Keratinocyte (primary cell): ENCODE results near the gene HYAL2. TPM values are rescaled to one million over a fixed set of nuclear protein-coding genes. Genes with fewer than 3 reads are reported as not detected.

ENCODE experiments used
- DNase-seq: peaks from one replicate; pipeline ENCODE4 v3.0.0-alpha.2; 2011; ENCODE audit warnings: low read depth, missing footprints, low spot score
- FAIRE-seq: peaks from 2 replicates; lab custom pipeline; 2011; peaks lifted over from hg19 to GRCh38; lab: Jason Lieb, UNC
- H2AFZ ChIP-seq: 2 replicates; pipeline ENCODE4 v1.6.0; 2012; ENCODE audit warnings: low read length, control low read depth, inconsistent platforms; ENCODE audit not compliant: control insufficient read depth
- H3K27ac ChIP-seq: 2 replicates; pipeline ENCODE4 v1.5.1; 2011; ENCODE audit warnings: low read length; ENCODE audit not compliant: control insufficient read depth, insufficient read depth
- H3K27me3 ChIP-seq: 3 replicates; pipeline ENCODE4 v1.6.0; 2011; ENCODE audit warnings: low read length; ENCODE audit not compliant: control insufficient read depth, insufficient read depth; ENCODE audit errors: extremely low read depth
- H3K36me3 ChIP-seq, 2 experiments: 2 replicates in 1 of 2; 3 replicates in 1 of 2; pipeline ENCODE4 v1.5.1; 2011; ENCODE audit warnings: low read length in 2 of 2, mild to moderate bottlenecking in 1 of 2; ENCODE audit not compliant: control insufficient read depth in 2 of 2, insufficient read depth in 2 of 2; ENCODE audit errors: extremely low read depth in 1 of 2
- H3K4me1 ChIP-seq: 3 replicates; pipeline ENCODE4 v1.5.1; 2011; ENCODE audit warnings: low read length; ENCODE audit not compliant: control insufficient read depth, insufficient read depth; ENCODE audit errors: extremely low read depth
- H3K4me2 ChIP-seq: 3 replicates; pipeline ENCODE4 v1.6.0; 2011; ENCODE audit warnings: low read depth, low read length; ENCODE audit not compliant: control insufficient read depth, insufficient read depth; ENCODE audit errors: extremely low read depth
- H3K4me3 ChIP-seq, 3 experiments: fragments of 200-600 bp in 1 of 3; sonication (generic) in 1 of 3; 2 replicates in 2 of 3; 3 replicates in 1 of 3; pipeline ENCODE4 v1.5.1; 2011 to 2016; ENCODE audit warnings: low read length in 3 of 3, mild to moderate bottlenecking in 3 of 3, control low read depth in 2 of 3, inconsistent platforms in 1 of 3, low read depth in 1 of 3, mixed read lengths in 1 of 3, mixed run types in 1 of 3, moderate library complexity in 1 of 3; ENCODE audit not compliant: control insufficient read depth in 2 of 3, insufficient read depth in 2 of 3; ENCODE audit errors: extremely low read depth in 1 of 3
- H3K79me2 ChIP-seq: 2 replicates; pipeline ENCODE4 v1.6.0; 2012; ENCODE audit warnings: low read length; ENCODE audit not compliant: control insufficient read depth, insufficient read depth
- H3K9ac ChIP-seq: 3 replicates; pipeline ENCODE4 v1.6.0; 2011; ENCODE audit warnings: low read length; ENCODE audit not compliant: control insufficient read depth, insufficient read depth; ENCODE audit errors: extremely low read depth
- H3K9me1 ChIP-seq: 3 replicates; pipeline ENCODE4 v1.6.0; 2011; ENCODE audit warnings: low read length; ENCODE audit not compliant: control insufficient read depth, insufficient read depth; ENCODE audit errors: extremely low read depth
- H3K9me3 ChIP-seq: 2 replicates; pipeline ENCODE4 v1.5.1; 2012; ENCODE audit warnings: low read depth, low read length; ENCODE audit not compliant: control insufficient read depth
- H4K20me1 ChIP-seq: 3 replicates; pipeline ENCODE4 v1.6.0; 2011; ENCODE audit warnings: low read length; ENCODE audit not compliant: control insufficient read depth, insufficient read depth; ENCODE audit errors: extremely low read depth
- EZH2 ChIP-seq: IDR thresholded peaks from one replicate; pipeline ENCODE4 v1.6.1; 2012; ENCODE audit warnings: inconsistent platforms, mild to moderate bottlenecking, low read length, moderate library complexity
- dilution Hi-C: fragments of 300-500 bp; cut with MboI; formaldehyde crosslinking; loops from one replicate; pipeline ENCODE4 v1.7.0; 2020; ENCODE audit warnings: low sequenced_read_pairs; ENCODE audit not compliant: extremely low pct_ligation_motif_present
- polyA plus RNA-seq, 5 experiments: library from polyadenylated mRNA; depleted of rRNA in 3 of 5; stranded (reverse) in 3 of 5; stranded (forward) in 1 of 5; unstranded in 1 of 5; fragments of >200 nt; gene quantifications; 1 replicate in 1 of 5; 2 replicates in 3 of 5; 3 replicates in 1 of 5; pipeline versions ENCODE4 v1.2.1 to v1.2.3, GENCODE V29; 2011 to 2012; ENCODE audit warnings: missing spikeins in 2 of 5, low read depth in 1 of 5, low replicate concordance in 1 of 5
- TF ChIP-seq, protein P1 (sequence below), 3 experiments: IDR thresholded peaks in 1 of 3; conservative IDR thresholded peaks in 1 of 3; optimal IDR thresholded peaks in 1 of 3; 2 replicates in 2 of 3; 3 replicates in 1 of 3; pipeline versions ENCODE3 to v1.5.1; 2011; ENCODE audit warnings: low read length in 3 of 3, mild to moderate bottlenecking in 3 of 3, moderate library complexity in 2 of 3, control low read depth in 1 of 3, inconsistent platforms in 1 of 3; ENCODE audit not compliant: insufficient read depth in 2 of 3; ENCODE audit errors: extremely low read depth in 1 of 3

HYAL2 gene
- polyA plus RNA-seq, 1 donor (not counting 4 experiments of a cell fraction or from before 2014, with no cell fraction given), result 42.8 TPM

DNA sequence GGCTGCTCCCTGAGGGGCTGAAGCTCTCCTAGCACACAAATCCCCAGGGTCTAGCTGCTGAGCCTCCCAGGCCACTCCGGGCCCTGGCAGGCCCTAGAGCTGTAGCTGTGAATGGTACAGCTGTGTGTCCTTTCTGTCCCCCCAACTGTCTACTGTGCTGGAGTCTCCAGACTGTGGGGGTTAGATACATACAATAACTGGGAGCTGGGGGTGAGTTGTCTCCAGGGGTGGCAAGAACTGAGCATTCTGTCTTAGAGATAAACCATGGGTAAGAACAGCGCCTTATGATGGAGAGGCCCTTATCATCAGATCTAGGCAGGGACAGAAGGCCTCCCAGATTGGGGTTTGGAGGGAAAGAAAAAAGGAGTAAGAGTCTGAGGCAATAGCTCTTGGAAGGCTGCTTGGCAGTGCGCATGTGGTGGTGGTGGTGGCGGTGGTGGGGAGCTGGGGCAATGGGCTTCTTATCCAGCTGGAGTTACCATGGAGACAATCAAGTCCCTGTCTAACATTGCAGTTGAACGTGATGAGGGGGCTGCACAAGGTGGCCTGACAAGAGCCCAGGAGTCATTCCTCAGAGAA, 31.7 kb upstream of the HYAL2 start:
- no peak overlapping the region for H3K27ac ChIP-seq
- H3K4me2 ChIP-seq, result no peak overlapping the region
- peaks cover 26 to 30% of the 10 kb centered on the region in 2 experiments for H3K36me3 ChIP-seq
- H3K4me1 ChIP-seq, result peaks cover 45% of the 10 kb centered on the region
- no peak overlapping the region for H3K9ac ChIP-seq
- DNase-seq (no peak), FAIRE-seq (no peak)
- H2AFZ ChIP-seq, result no peak overlapping the region
- dilution Hi-C loops, result no loop called here
- peaks cover 6% of the 10 kb centered on the region for H4K20me1 ChIP-seq
- peaks cover 2% of the 10 kb centered on the region for H3K9me1 ChIP-seq
- peaks cover 59% of the 10 kb centered on the region for H3K79me2 ChIP-seq
- H3K27me3 ChIP-seq, result no peaks in the 10 kb centered on the region
- H3K9me3 ChIP-seq, result no peaks in the 10 kb centered on the region
- no peak overlapping the region for H3K4me3 ChIP-seq
- TF ChIP-seq, protein P1, sequence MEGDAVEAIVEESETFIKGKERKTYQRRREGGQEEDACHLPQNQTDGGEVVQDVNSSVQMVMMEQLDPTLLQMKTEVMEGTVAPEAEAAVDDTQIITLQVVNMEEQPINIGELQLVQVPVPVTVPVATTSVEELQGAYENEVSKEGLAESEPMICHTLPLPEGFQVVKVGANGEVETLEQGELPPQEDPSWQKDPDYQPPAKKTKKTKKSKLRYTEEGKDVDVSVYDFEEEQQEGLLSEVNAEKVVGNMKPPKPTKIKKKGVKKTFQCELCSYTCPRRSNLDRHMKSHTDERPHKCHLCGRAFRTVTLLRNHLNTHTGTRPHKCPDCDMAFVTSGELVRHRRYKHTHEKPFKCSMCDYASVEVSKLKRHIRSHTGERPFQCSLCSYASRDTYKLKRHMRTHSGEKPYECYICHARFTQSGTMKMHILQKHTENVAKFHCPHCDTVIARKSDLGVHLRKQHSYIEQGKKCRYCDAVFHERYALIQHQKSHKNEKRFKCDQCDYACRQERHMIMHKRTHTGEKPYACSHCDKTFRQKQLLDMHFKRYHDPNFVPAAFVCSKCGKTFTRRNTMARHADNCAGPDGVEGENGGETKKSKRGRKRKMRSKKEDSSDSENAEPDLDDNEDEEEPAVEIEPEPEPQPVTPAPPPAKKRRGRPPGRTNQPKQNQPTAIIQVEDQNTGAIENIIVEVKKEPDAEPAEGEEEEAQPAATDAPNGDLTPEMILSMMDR (optimal IDR thresholded peaks at IDR 0.05 in 1 of 3, IDR thresholded peaks at IDR 0.05 in 1 of 3, conservative IDR thresholded peaks at IDR 0.05 in 1 of 3; ENCODE audit: extremely low read depth in 1 of 3, insufficient read depth in 2 of 3, low read length in 3 of 3), result no peak
- no peak for TF ChIP-seq EZH2

DNA sequence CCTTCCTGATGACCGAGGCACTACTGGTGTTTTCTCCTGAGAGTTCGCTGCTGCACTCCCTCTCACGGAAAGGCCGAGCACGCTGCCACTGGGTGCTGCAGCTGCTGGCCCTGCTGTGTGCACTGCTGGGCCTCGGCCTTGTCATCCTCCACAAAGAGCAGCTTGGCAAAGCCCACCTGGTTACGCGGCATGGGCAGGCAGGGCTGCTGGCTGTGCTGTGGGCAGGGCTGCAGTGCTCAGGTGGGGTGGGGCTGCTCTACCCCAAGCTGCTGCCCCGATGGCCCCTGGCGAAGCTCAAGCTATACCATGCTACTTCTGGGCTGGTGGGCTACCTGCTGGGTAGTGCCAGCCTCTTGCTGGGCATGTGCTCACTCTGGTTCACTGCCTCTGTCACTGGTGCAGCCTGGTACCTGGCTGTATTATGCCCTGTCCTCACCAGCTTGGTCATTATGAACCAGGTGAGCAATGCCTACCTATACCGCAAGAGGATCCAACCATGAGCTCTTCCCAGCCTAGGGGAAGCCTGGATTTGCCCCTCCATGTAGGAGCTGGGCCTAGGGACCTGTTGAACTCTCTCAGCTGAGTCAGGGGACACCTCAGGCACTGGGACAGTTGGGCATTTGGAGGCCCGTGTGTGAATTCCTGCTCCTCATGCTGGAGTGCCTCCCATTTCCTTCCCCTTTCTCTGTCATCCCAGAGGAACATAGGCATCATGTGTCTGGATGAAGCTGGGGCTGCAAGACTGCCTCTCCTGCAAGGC, 30.9 kb upstream of the HYAL2 start:
- H3K9me3 ChIP-seq, result no peaks in the 10 kb centered on the region
- no peak overlapping the region for H3K9ac ChIP-seq
- peaks cover 26 to 30% of the 10 kb centered on the region in 2 experiments for H3K36me3 ChIP-seq
- TF ChIP-seq EZH2, result no peak
- TF ChIP-seq, protein P1 (optimal IDR thresholded peaks at IDR 0.05 in 1 of 3, IDR thresholded peaks at IDR 0.05 in 1 of 3, conservative IDR thresholded peaks at IDR 0.05 in 1 of 3; ENCODE audit: extremely low read depth in 1 of 3, insufficient read depth in 2 of 3, low read length in 3 of 3), result no peak
- H3K79me2 ChIP-seq, result peaks cover 51% of the 10 kb centered on the region
- H3K27ac ChIP-seq, result no peak overlapping the region
- no peak for DNase-seq
- dilution Hi-C loops, result no loop called here
- peaks cover 2% of the 10 kb centered on the region for H3K9me1 ChIP-seq
- H4K20me1 ChIP-seq, result peaks cover 6% of the 10 kb centered on the region
- H3K4me3 ChIP-seq, result no peak overlapping the region
- H3K4me1 ChIP-seq, result peaks cover 43% of the 10 kb centered on the region
- no peak overlapping the region for H2AFZ ChIP-seq
- H3K4me2 ChIP-seq, result no peak overlapping the region
- FAIRE-seq, result no peak
- H3K27me3 ChIP-seq, result no peaks in the 10 kb centered on the region
